ENCODE data around the gene MTURN. TPM values are rescaled to one million over a fixed set of nuclear protein-coding genes. Genes with fewer than 3 reads are reported as not detected.

Gene MTURN
- total RNA-seq, 1 donor from 2014 or later = 106 TPM

DNA sequence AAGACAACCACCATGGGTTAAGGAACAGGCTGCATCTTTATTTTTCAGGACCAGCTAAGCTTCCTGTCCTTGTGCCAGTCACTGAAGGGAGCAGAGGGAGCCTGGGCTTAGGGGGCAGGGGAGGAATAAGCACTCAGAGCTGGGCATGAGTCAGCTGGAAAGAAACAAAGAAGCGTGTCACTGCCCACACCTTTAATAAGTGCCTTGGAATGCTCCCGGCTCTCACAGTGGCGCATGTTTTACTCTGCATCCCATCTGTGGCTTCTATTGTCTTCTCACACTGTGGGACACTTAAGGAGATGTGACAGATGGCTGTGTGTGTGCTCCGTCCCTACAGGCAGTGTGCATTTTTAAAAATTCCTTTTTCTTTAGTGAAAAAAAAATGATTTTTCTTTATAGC lies 71.7 kb downstream of the MTURN start:
- no peak for DNase-seq (ENCODE audit: low spot score)

DNA sequence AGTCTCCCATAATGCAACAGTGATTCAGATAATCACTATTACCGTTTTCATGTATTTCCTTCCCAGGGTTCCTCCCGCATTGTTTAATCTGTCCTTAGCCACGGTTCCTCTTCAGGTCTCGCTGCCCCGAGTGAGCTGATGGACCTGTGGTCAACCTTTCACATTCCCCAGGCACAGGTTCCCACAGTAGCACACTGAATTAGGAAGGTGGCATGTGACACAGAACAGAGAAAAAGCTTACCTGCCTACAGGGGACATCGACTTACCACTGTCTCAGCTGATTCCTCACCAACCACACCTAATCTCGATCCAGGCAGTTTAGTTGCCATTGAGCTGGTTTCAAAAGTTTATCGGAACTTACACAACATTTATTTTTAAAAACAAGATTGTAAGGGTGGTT lies 72.2 kb downstream of the MTURN start:
- no peak for DNase-seq (ENCODE audit: low spot score)

GRCh38 chr7:30207376-30207775 lies 72.6 kb downstream of the MTURN start:
- DNase-seq (ENCODE audit: low spot score) = no peak

- DNase-seq (ENCODE audit: low spot score) = no peak
These were observed 75.2 kb downstream of the MTURN start for GRCh38 chr7:30209951-30210350.

Other genes with a start within 250 kb of the MTURN start
- gene SCRN1, start 145.2 kb upstream of the MTURN start, total RNA-seq (ENCODE audit: insufficient read depth, low replicate concordance) = 42.1 TPM
- 55.4 TPM for gene FKBP14, start 108.3 kb upstream of the MTURN start, total RNA-seq (ENCODE audit: insufficient read depth, low replicate concordance)
- 13.0 TPM for gene PLEKHA8, start 106.6 kb upstream of the MTURN start, total RNA-seq (ENCODE audit: insufficient read depth, low replicate concordance)
- 17.3 TPM for gene ZNRF2, start 149.6 kb downstream of the MTURN start, total RNA-seq (ENCODE audit: insufficient read depth, low replicate concordance)